ENCODE results near the gene SVOPL. TPM values are rescaled to one million over a fixed set of nuclear protein-coding genes. Genes with fewer than 3 reads are reported as not detected.

The SVOPL gene
- total and polyA plus RNA-seq, 2 donors (not counting 3 experiments of a cell fraction or from before 2014, with no cell fraction given): not detected

DNA sequence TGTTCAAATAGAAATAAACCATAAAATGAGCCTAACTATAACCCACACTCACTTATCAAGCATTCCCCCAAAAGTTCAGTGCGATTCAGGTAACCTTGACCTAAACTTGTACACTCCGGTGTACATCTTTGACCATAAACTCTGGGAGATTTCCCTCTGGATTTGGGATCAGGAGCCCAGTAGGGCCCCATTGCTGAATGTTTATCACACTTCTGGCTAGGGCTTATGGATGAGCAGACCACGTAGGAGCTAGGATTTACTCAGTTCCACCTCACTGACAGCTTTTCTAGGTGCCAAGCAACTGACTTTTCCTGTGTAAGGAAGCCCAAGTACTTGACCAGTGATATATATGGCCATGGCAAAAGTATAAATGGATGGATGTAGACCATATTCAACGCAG is 113.7 kb downstream of the SVOPL start:
- Histone ChIP-seq H3K79me2 (ENCODE audit: control insufficient read depth, insufficient read depth, low read length) (no peaks in the 10 kb centered on the region), H3K4me1 (ENCODE audit: control insufficient read depth, extremely low read depth, insufficient read depth, low read length) (no peaks in the 10 kb centered on the region), H3K9me3 (replicated peaks; ENCODE audit: control insufficient read depth, insufficient read depth, low read length) (no peaks in the 10 kb centered on the region), H3K4me3 (replicated peaks in 1 of 3; ENCODE audit: insufficient read depth in 1 of 3, low read depth in 1 of 3, low read length in 3 of 3) (no peak overlapping the region), H3K36me3 (ENCODE audit: control insufficient read depth in 2 of 2, extremely low read depth in 1 of 2, insufficient read depth in 2 of 2, low read length in 2 of 2) (peaks cover 0 to 7% of the 10 kb centered on the region in 2 experiments), H3K27me3 (ENCODE audit: control insufficient read depth in 2 of 2, insufficient read depth in 2 of 2, low read length in 2 of 2) (no peaks in the 10 kb centered on the region), H2AFZ (ENCODE audit: low read depth, low read length) (no peak overlapping the region), H3K9me1 (replicated peaks; ENCODE audit: control insufficient read depth, extremely low read depth, insufficient read depth, low read length) (no peaks in the 10 kb centered on the region), H3K4me2 (ENCODE audit: insufficient read depth, low read length) (no peak overlapping the region), H3K27ac (ENCODE audit: insufficient read depth, low read depth, low read length) (no peak overlapping the region), H4K20me1 (replicated peaks; ENCODE audit: control insufficient read depth, extremely low read depth, insufficient read depth, low read length) (no peaks in the 10 kb centered on the region), H3K9ac (replicated peaks; ENCODE audit: extremely low read depth, insufficient read depth, low read length) (no peak overlapping the region)
- DNase-seq (ENCODE audit: low read depth, low spot score) (no peak), FAIRE-seq (no peak)
- ChIA-PET POLR2A (no interaction called here), CTCF (no interaction called here)
- intact Hi-C loops (cut with micrococcal nuclease): no loop called here
- no peak for TF ChIP-seq POLR2A (IDR thresholded peaks at IDR 0.05; ENCODE audit: low read depth, low read length)
- no peak for TF ChIP-seq MYC (IDR thresholded peaks at IDR 0.05; ENCODE audit: low read depth, low read length)
- TF ChIP-seq EZH2 (IDR thresholded peaks at IDR 0.05; ENCODE audit: borderline replicate concordance, low read depth, low read length, severe bottlenecking): no peak
- no peak for TF ChIP-seq POLR2AphosphoS5 (IDR thresholded peaks at IDR 0.05; ENCODE audit: insufficient read depth, low read depth, low read length)
- TF ChIP-seq FOS (IDR thresholded peaks at IDR 0.05; ENCODE audit: borderline replicate concordance, insufficient read depth, low read length): no peak
- TF ChIP-seq MAX (IDR thresholded peaks at IDR 0.05; ENCODE audit: insufficient read depth, insufficient read length): no peak
- no peak for TF ChIP-seq CTCF (IDR thresholded peaks at IDR 0.05; ENCODE audit: extremely low read depth in 1 of 2, insufficient read depth in 1 of 2, low read depth in 1 of 2, low read length in 2 of 2)
- TF ChIP-seq JUN (IDR thresholded peaks at IDR 0.05; ENCODE audit: borderline replicate concordance, insufficient read depth, insufficient read length, low read depth): no peak
- TF ChIP-seq GATA2 (IDR thresholded peaks at IDR 0.05; ENCODE audit: insufficient read depth, insufficient read length, low read depth, low read length): no peak
- BruUV-seq (replicated peaks): no TSS peak
- dilution Hi-C loops (cut with MboI; ENCODE audit: extremely low pct_ligation_motif_present, low sequenced_read_pairs): no loop called here
